Activated T-helper 2 cell treated with anti-CD3 and anti-CD28 coated beads, Interferon-gamma antibody, Interleukin-2, Interleukin-4, amounts not matched to agents 10 μg/mL and 5 μg/mL and 100 μg/mL, durations not matched to agents 14 hours and 24 hours and 36 hours (primary cell): ENCODE data around the gene SLC5A1. TPM values are rescaled to one million over a fixed set of nuclear protein-coding genes. Genes with fewer than 3 reads are reported as not detected.

Experiments used
- DNase-seq: peaks from one replicate; pipeline ENCODE4 v3.0.0; 2021; ENCODE audit warnings: low spot score
- H3K27ac Mint-ChIP-seq: one replicate; pipeline ENCODE4 v1.8.0; 2021; ENCODE audit warnings: mixed read lengths
- H3K27me3 Mint-ChIP-seq: one replicate; pipeline ENCODE4 v1.8.0; 2021; ENCODE audit warnings: low read depth, mixed read lengths
- H3K36me3 Mint-ChIP-seq: one replicate; pipeline ENCODE4 v1.8.0; 2021; ENCODE audit warnings: low read depth, mixed read lengths
- H3K4me1 Mint-ChIP-seq: one replicate; pipeline ENCODE4 v1.8.0; 2021; ENCODE audit warnings: low read depth, mixed read lengths
- H3K4me3 Mint-ChIP-seq: one replicate; pipeline ENCODE4 v1.8.0; 2021; ENCODE audit warnings: low read depth, mild to moderate bottlenecking, moderate library complexity, mixed read lengths
- H3K9me3 Mint-ChIP-seq: one replicate; pipeline ENCODE4 v1.8.0; 2021; ENCODE audit warnings: mixed read lengths
- intact Hi-C: fragments of 100-400 bp; cut with micrococcal nuclease; formaldehyde crosslinking; loops from one replicate; pipeline ENCODE4 v1.15.1; 2023
- total RNA-seq: library from RNA; stranded (reverse); gene quantifications from 2 replicates; pipeline ENCODE4 v1.2.3, GENCODE V29; 2022

Gene SLC5A1
- total RNA-seq, 1 donor from 2014 or later: not detected

- no peak overlapping the region for H3K4me3 Mint-ChIP-seq
- H3K9me3 Mint-ChIP-seq: no peaks in the 10 kb centered on the region
- intact Hi-C loops: no loop called here
- no peak overlapping the region for H3K27ac Mint-ChIP-seq
- no peaks in the 10 kb centered on the region for H3K36me3 Mint-ChIP-seq
- DNase-seq: no peak
- no peaks in the 10 kb centered on the region for H3K4me1 Mint-ChIP-seq
- H3K27me3 Mint-ChIP-seq: peaks cover 16% of the 10 kb centered on the region
These were observed 12.4 kb upstream of the SLC5A1 start for GRCh38 chr22:32030518-32031247.

- peaks cover 18% of the 10 kb centered on the region for H3K27me3 Mint-ChIP-seq
- DNase-seq: no peak
- H3K9me3 Mint-ChIP-seq: no peaks in the 10 kb centered on the region
- intact Hi-C loops: no loop called here
- no peak overlapping the region for H3K4me3 Mint-ChIP-seq
- no peak overlapping the region for H3K27ac Mint-ChIP-seq
- no peaks in the 10 kb centered on the region for H3K4me1 Mint-ChIP-seq
- no peaks in the 10 kb centered on the region for H3K36me3 Mint-ChIP-seq
These were observed 11.6 kb upstream of the SLC5A1 start for GRCh38 chr22:32031466-32031865.

GRCh38 chr22:32034275-32034674 is 8.8 kb upstream of the SLC5A1 start:
- no peaks in the 10 kb centered on the region for H3K4me1 Mint-ChIP-seq
- peaks cover 29% of the 10 kb centered on the region for H3K27me3 Mint-ChIP-seq
- no peak overlapping the region for H3K27ac Mint-ChIP-seq
- no peak for DNase-seq
- H3K4me3 Mint-ChIP-seq: no peak overlapping the region
- no peaks in the 10 kb centered on the region for H3K36me3 Mint-ChIP-seq
- H3K9me3 Mint-ChIP-seq: no peaks in the 10 kb centered on the region
- intact Hi-C loops: no loop called here

- intact Hi-C loops: no loop called here
- DNase-seq: no peak
- no peaks in the 10 kb centered on the region for H3K9me3 Mint-ChIP-seq
- H3K4me1 Mint-ChIP-seq: no peaks in the 10 kb centered on the region
- H3K36me3 Mint-ChIP-seq: no peaks in the 10 kb centered on the region
- H3K4me3 Mint-ChIP-seq: no peak overlapping the region
- no peak overlapping the region for H3K27ac Mint-ChIP-seq
- peaks cover 40% of the 10 kb centered on the region for H3K27me3 Mint-ChIP-seq
These were observed 5.8 kb upstream of the SLC5A1 start for GRCh38 chr22:32037236-32037635.

- no peak overlapping the region for H3K27ac Mint-ChIP-seq
- H3K4me3 Mint-ChIP-seq: no peak overlapping the region
- no peaks in the 10 kb centered on the region for H3K9me3 Mint-ChIP-seq
- intact Hi-C loops: no loop called here
- no peaks in the 10 kb centered on the region for H3K4me1 Mint-ChIP-seq
- peaks cover 57% of the 10 kb centered on the region for H3K27me3 Mint-ChIP-seq
- no peaks in the 10 kb centered on the region for H3K36me3 Mint-ChIP-seq
- no peak for DNase-seq
These were observed 2.6 kb upstream of the SLC5A1 start for GRCh38 chr22:32040324-32040904.

GRCh38 chr22:32043391-32043790 is 330 bp downstream of the SLC5A1 start:
- intact Hi-C loops: no loop called here
- no peaks in the 10 kb centered on the region for H3K4me1 Mint-ChIP-seq
- no peak overlapping the region for H3K27ac Mint-ChIP-seq
- no peaks in the 10 kb centered on the region for H3K36me3 Mint-ChIP-seq
- no peak for DNase-seq
- H3K27me3 Mint-ChIP-seq: peaks cover 72% of the 10 kb centered on the region
- H3K4me3 Mint-ChIP-seq: no peak overlapping the region
- no peaks in the 10 kb centered on the region for H3K9me3 Mint-ChIP-seq

GRCh38 chr22:32044477-32044876 is 1.4 kb downstream of the SLC5A1 start:
- Mint-ChIP-seq H3K4me1 (no peaks in the 10 kb centered on the region), H3K36me3 (no peaks in the 10 kb centered on the region), H3K27ac (no peak overlapping the region), H3K27me3 (peaks cover 68% of the 10 kb centered on the region), H3K4me3 (no peak overlapping the region), H3K9me3 (no peaks in the 10 kb centered on the region)
- DNase-seq: no peak
- intact Hi-C loops: no loop called here

- H3K9me3 Mint-ChIP-seq: no peaks in the 10 kb centered on the region
- intact Hi-C loops: no loop called here
- DNase-seq: no peak
- peaks cover 69% of the 10 kb centered on the region for H3K27me3 Mint-ChIP-seq
- H3K27ac Mint-ChIP-seq: no peak overlapping the region
- no peak overlapping the region for H3K4me3 Mint-ChIP-seq
- H3K4me1 Mint-ChIP-seq: no peaks in the 10 kb centered on the region
- no peaks in the 10 kb centered on the region for H3K36me3 Mint-ChIP-seq
These were observed 1.9 kb downstream of the SLC5A1 start for GRCh38 chr22:32044913-32045312.

DNA sequence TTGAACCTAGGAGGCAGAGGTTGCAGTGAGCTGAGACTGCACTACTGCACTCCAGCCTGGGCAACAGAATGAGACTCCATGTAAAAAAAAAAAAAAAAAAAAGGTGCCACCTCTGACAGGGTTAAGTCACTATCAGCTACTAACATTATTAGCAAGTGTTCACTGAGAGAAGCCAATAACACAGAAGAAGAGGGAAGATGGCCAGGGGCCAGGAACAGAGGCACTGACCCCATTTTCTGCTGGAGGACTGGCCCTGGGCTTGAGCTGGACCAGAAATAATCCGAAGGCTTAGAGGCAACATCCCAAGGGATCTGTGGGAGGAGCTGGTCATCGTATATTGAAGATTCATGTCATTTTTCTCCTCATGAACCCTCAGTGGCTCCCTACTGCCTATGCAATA is 5.0 kb downstream of the SLC5A1 start:
- Mint-ChIP-seq H3K9me3 (no peaks in the 10 kb centered on the region), H3K27me3 (peaks cover 60% of the 10 kb centered on the region), H3K4me3 (no peak overlapping the region), H3K36me3 (no peaks in the 10 kb centered on the region), H3K27ac (no peak overlapping the region), H3K4me1 (peaks cover 15% of the 10 kb centered on the region)
- intact Hi-C loops: no loop called here
- no peak for DNase-seq

DNA sequence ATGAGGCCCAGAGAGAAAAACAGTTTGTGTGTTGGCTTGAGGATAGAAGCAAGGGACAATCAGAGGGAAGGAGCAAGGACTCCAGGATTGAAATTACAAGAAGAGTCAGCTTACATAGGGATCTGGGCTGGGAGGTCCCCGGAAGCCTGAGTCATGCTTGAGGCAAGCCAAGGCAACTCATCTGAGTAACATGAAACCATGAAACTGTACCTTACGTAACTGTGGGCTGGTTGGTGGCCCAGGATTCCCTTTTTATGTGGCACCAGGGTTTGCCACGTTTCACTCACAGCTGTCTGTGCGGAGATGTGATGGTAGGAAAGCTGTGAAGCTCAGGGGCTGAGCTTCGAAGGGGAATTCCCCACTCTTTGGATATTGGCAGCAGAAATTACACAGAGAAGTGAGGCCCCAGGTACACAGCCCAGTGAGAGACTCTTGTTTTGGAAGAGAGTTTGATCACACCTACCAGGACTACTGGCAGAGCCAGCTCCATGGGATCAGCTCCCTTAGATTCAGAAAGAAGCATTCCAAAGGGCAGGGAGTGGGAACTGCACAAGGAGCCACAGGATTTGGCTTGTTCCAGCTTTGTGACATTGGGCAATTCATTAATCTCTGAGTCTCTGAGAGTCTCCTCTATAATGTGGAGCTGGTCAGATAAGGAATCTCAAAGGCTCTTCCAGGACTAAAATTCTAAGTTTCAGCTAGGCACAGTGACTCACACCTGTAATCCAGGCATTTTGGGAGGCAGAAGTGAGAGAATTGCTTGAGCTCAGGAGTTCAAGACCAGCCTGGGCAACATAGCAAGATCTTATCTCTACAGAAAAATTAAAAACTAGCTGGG is 7.8 kb downstream of the SLC5A1 start:
- no peaks in the 10 kb centered on the region for H3K36me3 Mint-ChIP-seq
- H3K27me3 Mint-ChIP-seq: peaks cover 45% of the 10 kb centered on the region
- intact Hi-C loops: no loop called here
- no peak overlapping the region for H3K27ac Mint-ChIP-seq
- H3K4me1 Mint-ChIP-seq: peaks cover 18% of the 10 kb centered on the region
- no peak overlapping the region for H3K4me3 Mint-ChIP-seq
- no peaks in the 10 kb centered on the region for H3K9me3 Mint-ChIP-seq
- peak; percentile 51 for DNase-seq

GRCh38 chr22:32052244-32052643 is 9.2 kb downstream of the SLC5A1 start:
- Mint-ChIP-seq H3K4me1 (peaks cover 18% of the 10 kb centered on the region), H3K4me3 (no peak overlapping the region), H3K27me3 (peaks cover 32% of the 10 kb centered on the region), H3K36me3 (no peaks in the 10 kb centered on the region), H3K9me3 (no peaks in the 10 kb centered on the region), H3K27ac (no peak overlapping the region)
- DNase-seq: no peak
- intact Hi-C loops: no loop called here

- no peak overlapping the region for H3K4me3 Mint-ChIP-seq
- intact Hi-C loops: no loop called here
- H3K27me3 Mint-ChIP-seq: peaks cover 27% of the 10 kb centered on the region
- no peaks in the 10 kb centered on the region for H3K36me3 Mint-ChIP-seq
- H3K9me3 Mint-ChIP-seq: no peaks in the 10 kb centered on the region
- H3K27ac Mint-ChIP-seq: no peak overlapping the region
- peaks cover 18% of the 10 kb centered on the region for H3K4me1 Mint-ChIP-seq
- DNase-seq: no peak
These were observed 10.1 kb downstream of the SLC5A1 start for GRCh38 chr22:32052936-32053791.
